OCI-LY3 (cell line): Measurements from ENCODE around the gene SLCO1B1.

Experiments
- EZH2phosphoT487 ChIP-seq: fragments of 200-600 bp; shearing (Covaris generic); IDR thresholded peaks from 2 replicates; pipeline ENCODE4 v1.6.1; 2018; ENCODE audit warnings: antibody characterized with exemption, mixed run types, low read depth
- TF ChIP-seq, protein P1 (sequence below): fragments of 200-600, 300-600 bp; sonication (generic); IDR thresholded peaks from 2 replicates; pipeline ENCODE4 v1.5.1; 2014; ENCODE audit warnings: antibody characterized with exemption, low read length, low read depth

DNA sequence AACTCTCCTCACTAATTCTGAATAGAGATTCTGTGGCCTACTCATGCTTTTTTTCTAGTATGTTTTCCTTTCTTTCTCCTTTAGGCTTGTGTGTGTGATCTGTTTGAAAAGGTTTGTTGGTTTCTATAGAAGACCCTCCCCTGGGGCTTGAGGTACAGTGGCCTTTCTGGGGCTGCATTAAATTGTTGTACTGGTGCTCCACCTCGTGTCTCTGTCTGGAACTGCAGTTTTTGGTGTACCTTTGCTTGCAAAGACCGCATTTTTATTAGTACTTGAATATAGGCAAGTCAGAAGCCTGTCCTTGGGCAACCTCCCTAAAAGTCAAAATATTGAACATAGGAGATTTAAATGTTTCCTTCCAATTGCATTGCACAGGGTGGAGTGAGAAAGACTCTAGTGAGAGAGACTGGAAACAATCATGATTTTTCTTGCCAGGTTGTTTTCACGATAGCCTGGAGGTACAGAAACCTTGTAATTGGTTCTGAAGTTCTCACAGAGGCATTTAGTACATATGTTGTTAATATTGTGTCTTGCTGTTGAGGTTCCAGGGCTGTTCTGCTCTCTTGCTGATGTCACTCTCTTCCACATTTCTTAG is 39.0 kb downstream of the SLCO1B1 start:
- TF ChIP-seq, protein P1, sequence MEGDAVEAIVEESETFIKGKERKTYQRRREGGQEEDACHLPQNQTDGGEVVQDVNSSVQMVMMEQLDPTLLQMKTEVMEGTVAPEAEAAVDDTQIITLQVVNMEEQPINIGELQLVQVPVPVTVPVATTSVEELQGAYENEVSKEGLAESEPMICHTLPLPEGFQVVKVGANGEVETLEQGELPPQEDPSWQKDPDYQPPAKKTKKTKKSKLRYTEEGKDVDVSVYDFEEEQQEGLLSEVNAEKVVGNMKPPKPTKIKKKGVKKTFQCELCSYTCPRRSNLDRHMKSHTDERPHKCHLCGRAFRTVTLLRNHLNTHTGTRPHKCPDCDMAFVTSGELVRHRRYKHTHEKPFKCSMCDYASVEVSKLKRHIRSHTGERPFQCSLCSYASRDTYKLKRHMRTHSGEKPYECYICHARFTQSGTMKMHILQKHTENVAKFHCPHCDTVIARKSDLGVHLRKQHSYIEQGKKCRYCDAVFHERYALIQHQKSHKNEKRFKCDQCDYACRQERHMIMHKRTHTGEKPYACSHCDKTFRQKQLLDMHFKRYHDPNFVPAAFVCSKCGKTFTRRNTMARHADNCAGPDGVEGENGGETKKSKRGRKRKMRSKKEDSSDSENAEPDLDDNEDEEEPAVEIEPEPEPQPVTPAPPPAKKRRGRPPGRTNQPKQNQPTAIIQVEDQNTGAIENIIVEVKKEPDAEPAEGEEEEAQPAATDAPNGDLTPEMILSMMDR, result peak; percentile 94
- TF ChIP-seq EZH2phosphoT487, result no peak
